OCI-LY7 (cell line): ENCODE data around the gene BACH2. TPM values are rescaled to one million over a fixed set of nuclear protein-coding genes. Genes with fewer than 3 reads are reported as not detected.

Source experiments
- BruUV-seq: library from RNA; stranded (reverse); fragments of 400-500 nt; replicated peaks from 2 replicates; lab custom pipeline; 2021; lab: Mats Ljungman, UMichigan
- CTCF ChIA-PET: fragments of 300-600 bp; sonication (Branson Sonifier 250); formaldehyde crosslinking; loops from one replicate; lab custom pipeline; 2022; ENCODE audit warnings: antibody characterized with exemption; ENCODE audit not compliant: unreplicated experiment; lab: Charles Lee
- POLR2A ChIA-PET: fragments of 300-600 bp; sonication (Branson Sonifier 250); formaldehyde crosslinking; loops from one replicate; lab custom pipeline; 2022; ENCODE audit warnings: antibody characterized with exemption; lab: Charles Lee
- DNase-seq: peaks from one replicate; pipeline ENCODE4 v3.0.0-alpha.2; 2015; ENCODE audit warnings: low spot score
- H2AFZ ChIP-seq: fragments of 200-600 bp; sonication (generic), shearing (Covaris generic); 2 replicates; pipeline ENCODE4 v1.6.1; 2014; ENCODE audit warnings: mild to moderate bottlenecking, antibody characterized with exemption, low read length, moderate library complexity
- H3K27ac ChIP-seq: fragments of 200-600 bp; sonication (generic); 2 replicates; pipeline ENCODE4 v1.5.1; 2014; ENCODE audit warnings: mixed run types, low read depth, mild to moderate bottlenecking, moderate library complexity, low read length, inconsistent platforms; ENCODE audit not compliant: poor library complexity, severe bottlenecking
- H3K36me3 ChIP-seq: fragments of 200-600 bp; sonication (generic); 2 replicates; pipeline ENCODE4 v1.6.1; 2014; ENCODE audit warnings: mild to moderate bottlenecking, antibody characterized with exemption, low read length, moderate library complexity, mixed read lengths; ENCODE audit not compliant: insufficient read depth
- H3K4me1 ChIP-seq: fragments of 200-600 bp; sonication (generic); 2 replicates; pipeline ENCODE4 v1.5.1; 2014; ENCODE audit warnings: mild to moderate bottlenecking, low read length; ENCODE audit not compliant: insufficient read depth, poor library complexity, severe bottlenecking
- H3K4me2 ChIP-seq: fragments of 200-600 bp; sonication (generic); 2 replicates; pipeline ENCODE4 v1.6.1; 2014; ENCODE audit warnings: mild to moderate bottlenecking, low read length
- H3K4me3 ChIP-seq: fragments of 200-600 bp; sonication (generic); 2 replicates; pipeline ENCODE4 v1.5.1; 2014; ENCODE audit warnings: mild to moderate bottlenecking, low read depth, low read length; ENCODE audit not compliant: poor library complexity, severe bottlenecking
- H3K79me2 ChIP-seq: fragments of 200-600 bp; sonication (generic); 2 replicates; pipeline ENCODE4 v1.6.1; 2016; ENCODE audit warnings: low read depth, mild to moderate bottlenecking, low read length, moderate library complexity, mixed read lengths; ENCODE audit not compliant: insufficient read depth
- H3K9me2 ChIP-seq: fragments of 200-600 bp; sonication (generic); 2 replicates; pipeline ENCODE4 v1.6.1; 2016; ENCODE audit warnings: mild to moderate bottlenecking, low read length, mixed read lengths; ENCODE audit not compliant: insufficient read depth
- H3K9me3 ChIP-seq: fragments of 200-600 bp; sonication (generic); 2 replicates; pipeline ENCODE4 v1.6.1; 2014; ENCODE audit warnings: mild to moderate bottlenecking, mixed run types, low read length, mixed read lengths
- H4K20me1 ChIP-seq: fragments of 200-600 bp; sonication (generic); 2 replicates; pipeline ENCODE4 v1.6.1; 2014; ENCODE audit warnings: mild to moderate bottlenecking, antibody characterized with exemption, low read length, moderate library complexity, mixed read lengths; ENCODE audit not compliant: insufficient read depth
- CTCF ChIP-seq: fragments of 200-600 bp; sonication (generic); conservative IDR thresholded peaks from 2 replicates; pipeline ENCODE4 v1.5.1; 2014; ENCODE audit warnings: mild to moderate bottlenecking, antibody characterized with exemption, low read length, moderate library complexity, mixed read lengths
- EZH2phosphoT487 ChIP-seq: fragments of 200-600 bp; sonication (generic); IDR thresholded peaks from 2 replicates; pipeline ENCODE4 v1.6.1; 2018; ENCODE audit warnings: low read depth, borderline replicate concordance, mild to moderate bottlenecking, mixed run types, antibody characterized with exemption, low read length, moderate library complexity, mixed read lengths
- intact Hi-C: fragments of 100-400 bp; cut with micrococcal nuclease; formaldehyde crosslinking; loops from one replicate; pipeline ENCODE4 v1.10.0; 2022; ENCODE audit not compliant: unreplicated experiment
- total RNA-seq, 2 experiments: library from RNA; depleted of rRNA in 1 of 2; stranded (reverse); fragments of >200 nt in 1 of 2; shearing (Covaris generic) in 1 of 2; gene quantifications; 2 replicates each; pipeline ENCODE4 v1.2.3, GENCODE V29; 2014 to 2022

Gene BACH2
- total RNA-seq, 2 experiments from 2014 or later, result 92.0 to 163 TPM

- Histone ChIP-seq H3K4me3 (no peak overlapping the region), H3K79me2 (peaks cover 86% of the 10 kb centered on the region), H3K36me3 (peaks cover 90% of the 10 kb centered on the region), H3K4me2 (no peak overlapping the region), H3K4me1 (peaks cover 22% of the 10 kb centered on the region), H3K9me3 (no peaks in the 10 kb centered on the region), H4K20me1 (peaks cover 14% of the 10 kb centered on the region), H3K27ac (no peak overlapping the region), H2AFZ (no peak overlapping the region), H3K9me2 (no peaks in the 10 kb centered on the region)
- ChIA-PET CTCF (no interaction called here), POLR2A (interaction anchor here (0.9 to 1.3 kb wide), 2 partner anchors 10 to 49 kb away, joined by 3 read pairs; no protein-coding TSS in a partner anchor)
- intact Hi-C loops, result no loop called here
- BruUV-seq, result no TSS peak
- DNase-seq, result no peak
- TF ChIP-seq CTCF (no peak), EZH2phosphoT487 (no peak)
Observed at GRCh38 chr6:90231798-90232197, 64.8 kb downstream of the BACH2 start.

GRCh38 chr6:90231308-90231707 is 65.3 kb downstream of the BACH2 start:
- no peak overlapping the region for H3K4me3 ChIP-seq
- CTCF ChIA-PET, result no interaction called here
- H3K27ac ChIP-seq, result no peak overlapping the region
- peaks cover 13% of the 10 kb centered on the region for H4K20me1 ChIP-seq
- peaks cover 90% of the 10 kb centered on the region for H3K36me3 ChIP-seq
- H2AFZ ChIP-seq, result no peak overlapping the region
- no TSS peak for BruUV-seq
- no peaks in the 10 kb centered on the region for H3K9me2 ChIP-seq
- TF ChIP-seq EZH2phosphoT487 (no peak), CTCF (no peak)
- H3K9me3 ChIP-seq, result no peaks in the 10 kb centered on the region
- intact Hi-C loops, result no loop called here
- POLR2A ChIA-PET, result interaction anchor here (0.9 kb wide), 1 partner anchor 9 kb away, joined by 3 read pairs; no protein-coding TSS in a partner anchor
- H3K4me1 ChIP-seq, result peaks cover 18% of the 10 kb centered on the region
- no peak overlapping the region for H3K4me2 ChIP-seq
- no peak for DNase-seq
- H3K79me2 ChIP-seq, result peaks cover 87% of the 10 kb centered on the region

GRCh38 chr6:90230548-90231215 is 66.0 kb downstream of the BACH2 start:
- no peak overlapping the region for H2AFZ ChIP-seq
- no TSS peak for BruUV-seq
- no peaks in the 10 kb centered on the region for H3K9me2 ChIP-seq
- TF ChIP-seq CTCF, result no peak
- TF ChIP-seq EZH2phosphoT487, result no peak
- intact Hi-C loops, result no loop called here
- DNase-seq, result no peak
- no peak overlapping the region for H3K4me3 ChIP-seq
- H4K20me1 ChIP-seq, result peaks cover 7% of the 10 kb centered on the region; the same call in 1 of the 2 replicates
- no peak overlapping the region for H3K27ac ChIP-seq
- H3K4me2 ChIP-seq, result no peak overlapping the region
- ChIA-PET POLR2A (interaction anchor here (0.9 to 1.1 kb wide), 2 partner anchors 9 to 10 kb away, joined by 3 read pairs; no protein-coding TSS in a partner anchor), CTCF (no interaction called here)
- H3K79me2 ChIP-seq, result peaks cover 87% of the 10 kb centered on the region
- H3K9me3 ChIP-seq, result no peaks in the 10 kb centered on the region
- peaks cover 11% of the 10 kb centered on the region for H3K4me1 ChIP-seq
- H3K36me3 ChIP-seq, result peaks cover 90% of the 10 kb centered on the region
